T-helper 2 cell (primary cell): ENCODE measurements around the gene SLC9A9.

ENCODE experiments used
- DNase-seq, 5 experiments: peaks; one replicate each; pipeline versions ENCODE4 v3.0.0 to v3.0.0-alpha.2; 2012 to 2022

The SLC9A9 gene

GRCh38 chr3:143396790-143397189 lies 451.5 kb downstream of the SLC9A9 start:
- no peak for DNase-seq

GRCh38 chr3:143389388-143389787 lies 458.9 kb downstream of the SLC9A9 start:
- DNase-seq = no peak

- DNase-seq = no peak
Measured at GRCh38 chr3:143387425-143387824, 460.8 kb downstream of the SLC9A9 start.

GRCh38 chr3:143384076-143384475 lies 464.2 kb downstream of the SLC9A9 start:
- DNase-seq = no peak

- no peak for DNase-seq
Measured at GRCh38 chr3:143383421-143383820, 464.8 kb downstream of the SLC9A9 start.

- DNase-seq = no peak
Measured at GRCh38 chr3:143382816-143383215, 465.5 kb downstream of the SLC9A9 start.

- DNase-seq = no peak
Measured at GRCh38 chr3:143380449-143380848, 467.8 kb downstream of the SLC9A9 start.

GRCh38 chr3:143375698-143376097 lies 472.6 kb downstream of the SLC9A9 start:
- no peak for DNase-seq

- DNase-seq = no peak
Measured at GRCh38 chr3:143367171-143367570, 481.1 kb downstream of the SLC9A9 start.

- DNase-seq = no peak
Measured at GRCh38 chr3:143366672-143367071, 481.6 kb downstream of the SLC9A9 start.

GRCh38 chr3:143363949-143364348 lies 484.3 kb downstream of the SLC9A9 start:
- no peak for DNase-seq

- peak in 1 of 5 experiments; percentile 54 for DNase-seq
Measured at GRCh38 chr3:143363276-143363675, 485.0 kb downstream of the SLC9A9 start.

- no peak for DNase-seq
Measured at GRCh38 chr3:143362115-143362991, 485.9 kb downstream of the SLC9A9 start.

GRCh38 chr3:143361589-143361988 lies 486.7 kb downstream of the SLC9A9 start:
- no peak for DNase-seq

- DNase-seq = no peak
Measured at GRCh38 chr3:143360244-143360643, 488.0 kb downstream of the SLC9A9 start.

GRCh38 chr3:143358793-143359491 lies 489.3 kb downstream of the SLC9A9 start:
- no peak for DNase-seq

GRCh38 chr3:143358155-143358792 lies 490.0 kb downstream of the SLC9A9 start:
- no peak for DNase-seq

- DNase-seq = no peak
Measured at GRCh38 chr3:143357700-143358099, 490.6 kb downstream of the SLC9A9 start.

GRCh38 chr3:143356839-143357238 lies 491.4 kb downstream of the SLC9A9 start:
- no peak for DNase-seq

GRCh38 chr3:143354342-143354741 lies 493.9 kb downstream of the SLC9A9 start:
- no peak for DNase-seq

- no peak for DNase-seq
Measured at GRCh38 chr3:143352850-143353550, 495.3 kb downstream of the SLC9A9 start.

- no peak for DNase-seq
Measured at GRCh38 chr3:143351895-143352608, 496.2 kb downstream of the SLC9A9 start.
